Sigmoid colon (tissue), 4 donors: Measurements from ENCODE around the gene PNKD.

Source experiments
- POLR2A ChIP-seq, 2 donors: fragments of 450-650 bp; IDR thresholded peaks; one replicate each; pipeline ENCODE4 v1.6.1; 2016; ENCODE audit warnings: antibody characterized with exemption in 2 of 2, mild to moderate bottlenecking in 2 of 2, moderate library complexity in 2 of 2
- POLR2AphosphoS5 ChIP-seq, 4 donors: sonication (generic); formaldehyde crosslinking; IDR thresholded peaks; one replicate each; pipeline ENCODE4 v1.6.1; 2017; ENCODE audit warnings: antibody characterized with exemption in 4 of 4
- TF ChIP-seq, protein P1 (sequence below), 4 experiments: fragments of 450-650 bp in 3 of 4; fragments of 200-600 bp in 1 of 4; IDR thresholded peaks; one replicate each; pipeline ENCODE4 v1.5.1; 2016 to 2019; ENCODE audit warnings: antibody characterized with exemption in 4 of 4, mild to moderate bottlenecking in 3 of 4, moderate library complexity in 2 of 4

DNA sequence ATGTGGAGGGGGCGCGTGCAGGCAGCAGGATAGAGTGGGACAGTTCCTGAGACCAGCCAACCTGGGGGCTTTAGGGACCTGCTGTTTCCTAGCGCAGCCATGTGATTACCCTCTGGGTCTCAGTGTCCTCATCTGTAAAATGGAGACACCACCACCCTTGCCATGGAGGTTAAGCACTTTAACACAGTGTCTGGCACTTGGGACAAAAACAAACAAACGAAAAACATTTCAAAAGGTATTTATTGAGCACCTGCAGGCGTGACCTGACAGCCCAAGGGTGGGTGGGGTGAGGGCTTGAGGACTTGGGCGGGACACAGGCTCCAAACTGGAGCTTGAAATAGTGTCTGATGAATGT, 124.7 kb downstream of the PNKD start:
- no peak for TF ChIP-seq POLR2A (IDR thresholded peaks at IDR 0.05)
- TF ChIP-seq POLR2AphosphoS5 (IDR thresholded peaks at IDR 0.05) = no peak
- TF ChIP-seq, protein P1, sequence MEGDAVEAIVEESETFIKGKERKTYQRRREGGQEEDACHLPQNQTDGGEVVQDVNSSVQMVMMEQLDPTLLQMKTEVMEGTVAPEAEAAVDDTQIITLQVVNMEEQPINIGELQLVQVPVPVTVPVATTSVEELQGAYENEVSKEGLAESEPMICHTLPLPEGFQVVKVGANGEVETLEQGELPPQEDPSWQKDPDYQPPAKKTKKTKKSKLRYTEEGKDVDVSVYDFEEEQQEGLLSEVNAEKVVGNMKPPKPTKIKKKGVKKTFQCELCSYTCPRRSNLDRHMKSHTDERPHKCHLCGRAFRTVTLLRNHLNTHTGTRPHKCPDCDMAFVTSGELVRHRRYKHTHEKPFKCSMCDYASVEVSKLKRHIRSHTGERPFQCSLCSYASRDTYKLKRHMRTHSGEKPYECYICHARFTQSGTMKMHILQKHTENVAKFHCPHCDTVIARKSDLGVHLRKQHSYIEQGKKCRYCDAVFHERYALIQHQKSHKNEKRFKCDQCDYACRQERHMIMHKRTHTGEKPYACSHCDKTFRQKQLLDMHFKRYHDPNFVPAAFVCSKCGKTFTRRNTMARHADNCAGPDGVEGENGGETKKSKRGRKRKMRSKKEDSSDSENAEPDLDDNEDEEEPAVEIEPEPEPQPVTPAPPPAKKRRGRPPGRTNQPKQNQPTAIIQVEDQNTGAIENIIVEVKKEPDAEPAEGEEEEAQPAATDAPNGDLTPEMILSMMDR (IDR thresholded peaks at IDR 0.05) = no peak
